Liver (tissue), 9 donors: Measurements from ENCODE around the gene MTRF1L. TPM values are rescaled to one million over a fixed set of nuclear protein-coding genes. Genes with fewer than 3 reads are reported as not detected.
A peak's percentile ranks its signal among the peaks of the same experiment; 100 is the strongest.

ENCODE experiments used
- DNase-seq: peaks from one replicate; pipeline ENCODE4 v3.0.0-alpha.2; 2017; ENCODE audit warnings: low spot score
- H3K27ac ChIP-seq, 2 donors: one replicate each; pipeline ENCODE4 v1.7.0; 2013; ENCODE audit warnings: inconsistent platforms in 2 of 2, low read length in 2 of 2, control low read depth in 1 of 2, low read depth in 1 of 2, mild to moderate bottlenecking in 1 of 2
- H3K27me3 ChIP-seq, 4 donors: one replicate each; pipeline versions ENCODE4 v1.6.1 to v1.7.0; 2013; ENCODE audit warnings: low read length in 3 of 4, inconsistent platforms in 1 of 4, mild to moderate bottlenecking in 1 of 4, moderate library complexity in 1 of 4; ENCODE audit not compliant: control insufficient read depth in 4 of 4, insufficient read depth in 4 of 4
- H3K36me3 ChIP-seq, 4 donors: one replicate each; pipeline versions ENCODE4 v1.6.1 to v1.7.0; 2013; ENCODE audit warnings: low read length in 3 of 4, mild to moderate bottlenecking in 3 of 4, low read depth in 1 of 4, moderate library complexity in 1 of 4; ENCODE audit not compliant: control insufficient read depth in 4 of 4, insufficient read depth in 3 of 4
- H3K4me1 ChIP-seq, 4 donors: one replicate each; pipeline versions ENCODE4 v1.6.1 to v1.7.0; 2013; ENCODE audit warnings: low read length in 3 of 4, mild to moderate bottlenecking in 3 of 4, moderate library complexity in 1 of 4; ENCODE audit not compliant: control insufficient read depth in 4 of 4, insufficient read depth in 4 of 4
- H3K4me3 ChIP-seq, 3 donors: one replicate each; pipeline versions ENCODE4 v1.6.1 to v1.7.0; 2013; ENCODE audit warnings: low read length in 3 of 3, control low read depth in 1 of 3, low read depth in 1 of 3, mild to moderate bottlenecking in 1 of 3
- H3K9ac ChIP-seq, 2 donors: one replicate each; pipeline ENCODE4 v1.7.0; 2013; ENCODE audit warnings: low read length in 2 of 2, mild to moderate bottlenecking in 2 of 2, moderate library complexity in 2 of 2, control low read depth in 1 of 2, low read depth in 1 of 2
- H3K9me3 ChIP-seq, 4 donors: one replicate each; pipeline versions ENCODE4 v1.6.1 to v1.7.0; 2013; ENCODE audit warnings: low read length in 3 of 4; ENCODE audit not compliant: control insufficient read depth in 4 of 4
- EGR1 ChIP-seq, 2 donors: IDR thresholded peaks; 2 replicates each; pipeline ENCODE4 v1.6.1; 2016 to 2018; ENCODE audit warnings: antibody characterized with exemption in 2 of 2, low read depth in 2 of 2
- FOXA1 ChIP-seq: IDR thresholded peaks from 2 replicates; pipeline ENCODE4 v1.6.1; 2016; ENCODE audit warnings: antibody characterized with exemption
- HNF4A ChIP-seq, 2 donors: conservative IDR thresholded peaks; 2 replicates each; pipeline ENCODE4 v1.6.1; 2016; ENCODE audit warnings: antibody characterized with exemption in 2 of 2, mild to moderate bottlenecking in 2 of 2
- HNF4G ChIP-seq: IDR thresholded peaks from 2 replicates; pipeline ENCODE4 v1.6.1; 2016; ENCODE audit warnings: antibody characterized with exemption
- JUND ChIP-seq, 2 donors: IDR thresholded peaks; 2 replicates each; pipeline ENCODE4 v1.6.1; 2016; ENCODE audit warnings: antibody characterized with exemption in 2 of 2
- RAD21 ChIP-seq, 2 donors: IDR thresholded peaks; 2 replicates each; pipeline ENCODE4 v1.6.1; 2016; ENCODE audit warnings: antibody characterized with exemption in 2 of 2, mild to moderate bottlenecking in 2 of 2
- RXRA ChIP-seq, 2 donors: IDR thresholded peaks; 2 replicates each; pipeline ENCODE4 v1.6.1; 2017 to 2018; ENCODE audit warnings: antibody characterized with exemption in 2 of 2, mild to moderate bottlenecking in 1 of 2
- TAF1 ChIP-seq: conservative IDR thresholded peaks from 2 replicates; pipeline ENCODE4 v1.6.1; 2016; ENCODE audit warnings: antibody characterized with exemption, mild to moderate bottlenecking
- YY1 ChIP-seq: IDR thresholded peaks from 2 replicates; pipeline ENCODE4 v1.6.1; 2016; ENCODE audit warnings: antibody characterized with exemption, mild to moderate bottlenecking
- WGBS: extraction: QIAGEN DNeasy Blood & Tissue Kit; methylation state at CpG from one replicate; pipeline ENCODE4 v1.1.7; 2013; 5-methylcytosine and 5-hydroxymethylcytosine counted together
- polyA plus RNA-seq, 2 donors: library from polyadenylated mRNA; stranded (reverse) in 1 of 2; unstranded in 1 of 2; fragments of 200-250 nt in 1 of 2; fragments of >200 nt in 1 of 2; fragmentation: Nextera tagmentation in 1 of 2; extraction: Ambion mirVana in 1 of 2; gene quantifications; one replicate each; pipeline versions ENCODE4 v1.2.1 to v1.2.3, GENCODE V29; 2013 to 2015
- total RNA-seq, 2 donors: library from RNA; depleted of rRNA; stranded (reverse); fragments of >200 nt; gene quantifications; one replicate each; pipeline ENCODE4 v1.2.3, GENCODE V29; 2014
- TF ChIP-seq, protein P1 (sequence below): IDR thresholded peaks from 2 replicates; pipeline ENCODE4 v1.6.1; 2016; ENCODE audit warnings: antibody characterized with exemption
- TF ChIP-seq, protein P2 (sequence below): IDR thresholded peaks from 2 replicates; pipeline ENCODE4 v1.6.1; 2016; ENCODE audit warnings: antibody characterized with exemption, mild to moderate bottlenecking
- TF ChIP-seq, protein P3 (sequence below): fragments of 150-350 bp; IDR thresholded peaks from 2 replicates; pipeline ENCODE4 v1.5.1; 2017; ENCODE audit warnings: improper control_type of control experiment, low read depth, low read length; ENCODE audit not compliant: missing input control
- donor health status: healthy.
- donor health status: healthy.
- donor health status: healthy.
- donor health status: healthy.
- donor health status: healthy.

The MTRF1L gene
- total and polyA plus RNA-seq, 4 donors = 6.1 to 11.1 (median 8.4) TPM

DNA sequence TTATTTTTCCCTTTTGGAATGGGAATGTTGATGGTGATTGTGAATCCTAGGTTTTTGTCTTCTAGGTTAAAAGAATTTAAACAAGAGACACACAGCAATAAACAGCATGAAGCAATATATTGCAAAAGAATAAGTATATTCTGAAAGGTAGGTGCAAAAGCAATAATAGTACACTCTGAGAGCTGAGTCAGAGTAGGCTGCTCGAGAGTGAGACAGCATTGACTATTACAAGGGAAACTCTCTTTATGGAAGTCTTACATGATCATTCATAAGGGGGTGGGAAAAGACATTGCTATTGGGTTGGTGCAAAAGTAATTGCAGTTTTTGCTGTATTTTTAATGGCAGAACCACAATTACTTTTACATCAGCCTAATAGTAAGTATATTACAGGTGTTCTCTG is 44.7 kb downstream of the MTRF1L start:
- no peak for DNase-seq
- H3K36me3 ChIP-seq = no peaks in the 10 kb centered on the region
- TF ChIP-seq, protein P1, sequence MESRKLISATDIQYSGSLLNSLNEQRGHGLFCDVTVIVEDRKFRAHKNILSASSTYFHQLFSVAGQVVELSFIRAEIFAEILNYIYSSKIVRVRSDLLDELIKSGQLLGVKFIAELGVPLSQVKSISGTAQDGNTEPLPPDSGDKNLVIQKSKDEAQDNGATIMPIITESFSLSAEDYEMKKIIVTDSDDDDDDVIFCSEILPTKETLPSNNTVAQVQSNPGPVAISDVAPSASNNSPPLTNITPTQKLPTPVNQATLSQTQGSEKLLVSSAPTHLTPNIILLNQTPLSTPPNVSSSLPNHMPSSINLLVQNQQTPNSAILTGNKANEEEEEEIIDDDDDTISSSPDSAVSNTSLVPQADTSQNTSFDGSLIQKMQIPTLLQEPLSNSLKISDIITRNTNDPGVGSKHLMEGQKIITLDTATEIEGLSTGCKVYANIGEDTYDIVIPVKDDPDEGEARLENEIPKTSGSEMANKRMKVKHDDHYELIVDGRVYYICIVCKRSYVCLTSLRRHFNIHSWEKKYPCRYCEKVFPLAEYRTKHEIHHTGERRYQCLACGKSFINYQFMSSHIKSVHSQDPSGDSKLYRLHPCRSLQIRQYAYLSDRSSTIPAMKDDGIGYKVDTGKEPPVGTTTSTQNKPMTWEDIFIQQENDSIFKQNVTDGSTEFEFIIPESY = no peak
- TF ChIP-seq HNF4G (no peak), FOXA1 (no peak), RAD21 (IDR thresholded peaks at IDR 0.05) (no peak), RXRA (IDR thresholded peaks at IDR 0.05) (no peak), JUND (IDR thresholded peaks at IDR 0.05) (no peak), TAF1 (no peak), HNF4A (conservative IDR thresholded peaks at IDR 0.05) (no peak), YY1 (no peak)
- TF ChIP-seq, protein P2, sequence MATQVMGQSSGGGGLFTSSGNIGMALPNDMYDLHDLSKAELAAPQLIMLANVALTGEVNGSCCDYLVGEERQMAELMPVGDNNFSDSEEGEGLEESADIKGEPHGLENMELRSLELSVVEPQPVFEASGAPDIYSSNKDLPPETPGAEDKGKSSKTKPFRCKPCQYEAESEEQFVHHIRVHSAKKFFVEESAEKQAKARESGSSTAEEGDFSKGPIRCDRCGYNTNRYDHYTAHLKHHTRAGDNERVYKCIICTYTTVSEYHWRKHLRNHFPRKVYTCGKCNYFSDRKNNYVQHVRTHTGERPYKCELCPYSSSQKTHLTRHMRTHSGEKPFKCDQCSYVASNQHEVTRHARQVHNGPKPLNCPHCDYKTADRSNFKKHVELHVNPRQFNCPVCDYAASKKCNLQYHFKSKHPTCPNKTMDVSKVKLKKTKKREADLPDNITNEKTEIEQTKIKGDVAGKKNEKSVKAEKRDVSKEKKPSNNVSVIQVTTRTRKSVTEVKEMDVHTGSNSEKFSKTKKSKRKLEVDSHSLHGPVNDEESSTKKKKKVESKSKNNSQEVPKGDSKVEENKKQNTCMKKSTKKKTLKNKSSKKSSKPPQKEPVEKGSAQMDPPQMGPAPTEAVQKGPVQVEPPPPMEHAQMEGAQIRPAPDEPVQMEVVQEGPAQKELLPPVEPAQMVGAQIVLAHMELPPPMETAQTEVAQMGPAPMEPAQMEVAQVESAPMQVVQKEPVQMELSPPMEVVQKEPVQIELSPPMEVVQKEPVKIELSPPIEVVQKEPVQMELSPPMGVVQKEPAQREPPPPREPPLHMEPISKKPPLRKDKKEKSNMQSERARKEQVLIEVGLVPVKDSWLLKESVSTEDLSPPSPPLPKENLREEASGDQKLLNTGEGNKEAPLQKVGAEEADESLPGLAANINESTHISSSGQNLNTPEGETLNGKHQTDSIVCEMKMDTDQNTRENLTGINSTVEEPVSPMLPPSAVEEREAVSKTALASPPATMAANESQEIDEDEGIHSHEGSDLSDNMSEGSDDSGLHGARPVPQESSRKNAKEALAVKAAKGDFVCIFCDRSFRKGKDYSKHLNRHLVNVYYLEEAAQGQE = no peak
- H3K27ac ChIP-seq = no peak overlapping the region
- 69% methylated on average over 1 of the region's 1 CpG for WGBS
- no peaks in the 10 kb centered on the region for H3K4me1 ChIP-seq
- H3K27me3 ChIP-seq = peaks cover 0 to 5% (median 0%) of the 10 kb centered on the region in 4 donors
- peaks cover 0 to 2% (median 0%) of the 10 kb centered on the region in 4 donors for H3K9me3 ChIP-seq
- H3K4me3 ChIP-seq = no peak overlapping the region
- no peak overlapping the region for H3K9ac ChIP-seq

DNA sequence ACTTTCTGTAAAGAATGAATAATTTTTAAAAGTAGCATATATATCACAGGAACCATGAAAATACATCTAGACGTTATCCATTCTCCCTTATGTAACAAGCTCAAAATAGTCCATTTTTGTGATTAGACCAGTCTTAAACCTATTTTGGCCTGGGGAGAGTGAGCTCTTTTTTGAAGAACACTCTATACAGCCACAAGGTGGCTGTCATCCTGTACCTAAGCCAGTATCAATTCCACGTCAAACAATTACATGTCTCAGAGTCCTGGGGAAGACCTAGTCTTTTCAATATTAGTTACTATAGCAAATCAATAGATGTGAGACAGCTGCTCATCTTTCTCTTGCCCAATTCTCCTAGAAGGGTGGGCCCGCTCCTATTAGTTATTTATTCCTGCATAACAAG is 48.1 kb downstream of the MTRF1L start:
- H3K4me1 ChIP-seq = no peaks in the 10 kb centered on the region
- no peak overlapping the region for H3K9ac ChIP-seq
- peaks cover 0 to 2% (median 0%) of the 10 kb centered on the region in 4 donors for H3K9me3 ChIP-seq
- WGBS = 50% methylated on average over 3 of the region's 3 CpGs
- peaks cover 0 to 8% (median 0%) of the 10 kb centered on the region in 4 donors for H3K27me3 ChIP-seq
- no peak for DNase-seq
- TF ChIP-seq RAD21 (IDR thresholded peaks at IDR 0.05) (peak; percentile 26 to 50), HNF4A (conservative IDR thresholded peaks at IDR 0.05) (no peak), RXRA (IDR thresholded peaks at IDR 0.05) (no peak), EGR1 (IDR thresholded peaks at IDR 0.05; ENCODE audit: low read depth in 2 of 2) (no peak), YY1 (no peak)
- TF ChIP-seq, protein P3, sequence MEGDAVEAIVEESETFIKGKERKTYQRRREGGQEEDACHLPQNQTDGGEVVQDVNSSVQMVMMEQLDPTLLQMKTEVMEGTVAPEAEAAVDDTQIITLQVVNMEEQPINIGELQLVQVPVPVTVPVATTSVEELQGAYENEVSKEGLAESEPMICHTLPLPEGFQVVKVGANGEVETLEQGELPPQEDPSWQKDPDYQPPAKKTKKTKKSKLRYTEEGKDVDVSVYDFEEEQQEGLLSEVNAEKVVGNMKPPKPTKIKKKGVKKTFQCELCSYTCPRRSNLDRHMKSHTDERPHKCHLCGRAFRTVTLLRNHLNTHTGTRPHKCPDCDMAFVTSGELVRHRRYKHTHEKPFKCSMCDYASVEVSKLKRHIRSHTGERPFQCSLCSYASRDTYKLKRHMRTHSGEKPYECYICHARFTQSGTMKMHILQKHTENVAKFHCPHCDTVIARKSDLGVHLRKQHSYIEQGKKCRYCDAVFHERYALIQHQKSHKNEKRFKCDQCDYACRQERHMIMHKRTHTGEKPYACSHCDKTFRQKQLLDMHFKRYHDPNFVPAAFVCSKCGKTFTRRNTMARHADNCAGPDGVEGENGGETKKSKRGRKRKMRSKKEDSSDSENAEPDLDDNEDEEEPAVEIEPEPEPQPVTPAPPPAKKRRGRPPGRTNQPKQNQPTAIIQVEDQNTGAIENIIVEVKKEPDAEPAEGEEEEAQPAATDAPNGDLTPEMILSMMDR = peak; percentile 19
- TF ChIP-seq, protein P1 = no peak
- H3K4me3 ChIP-seq = no peak overlapping the region
- H3K36me3 ChIP-seq = no peaks in the 10 kb centered on the region
- H3K27ac ChIP-seq = no peak overlapping the region
